ENCODE measurements around the gene TLE1. TPM values are rescaled to one million over a fixed set of nuclear protein-coding genes. Genes with fewer than 3 reads are reported as not detected.
A peak's percentile ranks its signal among the peaks of the same experiment; 100 is the strongest.
"Not testable (repeated sequence)": the region's sequence is repeated elsewhere in the genome, so short reads cannot be mapped to it uniquely, and the experiment has no call there.

TLE1 gene
- total and polyA plus RNA-seq, 5 donors = 14.8 to 18.4 (median 15.8) TPM

DNA sequence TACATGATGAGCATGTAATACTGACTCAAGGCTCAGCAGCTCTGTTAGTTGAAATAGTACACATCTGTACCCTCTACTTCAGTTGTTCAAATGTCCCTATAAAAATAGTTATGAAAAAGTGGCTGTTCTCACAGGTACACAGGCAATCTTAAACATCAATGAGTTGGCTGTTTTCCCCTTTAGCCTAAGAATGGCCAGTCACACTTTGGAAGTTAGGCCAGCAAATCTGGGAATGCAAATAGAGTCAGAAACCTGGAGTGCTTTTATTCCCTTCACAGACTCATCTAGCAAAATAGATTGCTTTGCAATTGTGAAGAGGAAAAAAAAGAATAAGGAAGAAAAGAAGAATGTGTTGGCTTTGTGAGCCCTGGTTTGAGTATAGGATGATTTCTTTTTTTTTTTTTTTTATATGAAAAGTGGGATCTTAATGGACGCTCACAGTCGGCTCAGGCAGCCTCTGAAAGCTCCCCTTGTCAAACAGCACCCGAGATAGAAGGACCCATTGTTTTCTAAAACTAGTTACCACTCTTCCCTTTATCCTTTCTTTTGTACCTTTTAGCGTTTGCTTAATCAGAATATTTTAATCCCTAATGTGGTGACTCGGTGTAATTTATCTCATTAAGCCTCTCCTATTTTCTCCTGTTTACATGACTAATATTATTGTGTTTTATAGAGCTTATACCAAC lies 27.9 kb upstream of the TLE1 start:
- Histone ChIP-seq H3K27me3 (ENCODE audit: control insufficient read depth, insufficient read depth) (no peaks in the 10 kb centered on the region), H3K27ac (ENCODE audit: low read length) (no peak overlapping the region), H3K4me3 (ENCODE audit: low read length) (no peak overlapping the region), H3K9me3 (ENCODE audit: control insufficient read depth, low read length) (no peaks in the 10 kb centered on the region), H3K4me1 (ENCODE audit: control insufficient read depth, insufficient read depth, low read length) (no peaks in the 10 kb centered on the region)
- WGBS = 71% methylated on average over 5 of the region's 5 CpGs
- no peak for DNase-seq
- intact Hi-C loops (cut with DNase I) = no loop called here
- ATAC-seq = no peak

DNA sequence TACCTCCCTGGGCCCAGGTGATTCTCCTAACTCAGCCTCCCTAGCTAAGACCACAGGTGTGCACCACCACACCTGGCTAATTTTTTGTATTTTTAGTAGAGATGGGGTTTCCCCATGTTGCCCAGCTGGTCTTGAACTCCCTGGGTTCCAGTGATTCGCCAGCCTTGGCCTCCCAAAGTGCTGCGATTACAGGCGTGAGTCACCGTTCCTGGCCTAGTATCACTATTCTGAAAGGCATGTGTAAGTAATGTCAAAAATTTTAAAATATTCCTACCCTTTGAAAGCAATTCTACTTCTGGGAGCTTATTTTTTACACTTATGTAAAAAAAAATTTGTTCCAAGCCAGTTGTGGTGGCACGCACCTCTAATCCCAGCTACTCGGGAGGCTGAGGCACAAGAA lies 27.1 kb upstream of the TLE1 start:
- intact Hi-C loops (cut with DNase I) = no loop called here
- H3K27me3 ChIP-seq (ENCODE audit: control insufficient read depth, insufficient read depth) = no peaks in the 10 kb centered on the region
- no peak overlapping the region for H3K27ac ChIP-seq (ENCODE audit: low read length)
- H3K4me3 ChIP-seq (ENCODE audit: low read length) = no peak overlapping the region
- no peaks in the 10 kb centered on the region for H3K4me1 ChIP-seq (ENCODE audit: control insufficient read depth, insufficient read depth, low read length)
- ATAC-seq = no peak
- no peak for DNase-seq
- 97% methylated on average over 6 of the region's 6 CpGs for WGBS
- no peaks in the 10 kb centered on the region for H3K9me3 ChIP-seq (ENCODE audit: control insufficient read depth, low read length)

DNA sequence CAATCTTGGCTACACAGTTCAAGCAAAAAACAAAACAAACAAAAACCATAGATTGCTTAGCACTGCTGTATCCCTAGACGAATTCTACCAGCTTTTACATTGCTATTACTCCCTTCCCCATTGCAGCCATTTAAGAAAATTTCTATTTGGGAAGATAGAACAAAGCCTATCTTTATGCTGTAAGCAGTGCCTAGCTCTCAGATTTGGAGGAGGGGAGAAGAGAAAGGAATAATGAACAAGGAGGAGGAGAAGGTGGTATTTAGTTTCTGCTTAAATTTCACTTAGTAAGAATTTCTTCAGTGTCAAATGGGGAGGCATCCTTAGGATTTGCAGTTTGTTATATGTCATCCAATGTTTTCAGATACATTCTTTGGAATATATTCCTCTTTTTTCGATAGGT lies 16.2 kb upstream of the TLE1 start:
- Histone ChIP-seq H3K4me3 (ENCODE audit: low read length) (no peak overlapping the region), H3K27me3 (ENCODE audit: control insufficient read depth, insufficient read depth) (no peaks in the 10 kb centered on the region), H3K27ac (ENCODE audit: low read length) (no peak overlapping the region), H3K4me1 (ENCODE audit: control insufficient read depth, insufficient read depth, low read length) (no peaks in the 10 kb centered on the region), H3K9me3 (ENCODE audit: control insufficient read depth, low read length) (no peaks in the 10 kb centered on the region)
- WGBS = 84% methylated on average over 2 of the region's 2 CpGs
- intact Hi-C loops (cut with DNase I) = no loop called here
- ATAC-seq (no peak), DNase-seq (no peak)

DNA sequence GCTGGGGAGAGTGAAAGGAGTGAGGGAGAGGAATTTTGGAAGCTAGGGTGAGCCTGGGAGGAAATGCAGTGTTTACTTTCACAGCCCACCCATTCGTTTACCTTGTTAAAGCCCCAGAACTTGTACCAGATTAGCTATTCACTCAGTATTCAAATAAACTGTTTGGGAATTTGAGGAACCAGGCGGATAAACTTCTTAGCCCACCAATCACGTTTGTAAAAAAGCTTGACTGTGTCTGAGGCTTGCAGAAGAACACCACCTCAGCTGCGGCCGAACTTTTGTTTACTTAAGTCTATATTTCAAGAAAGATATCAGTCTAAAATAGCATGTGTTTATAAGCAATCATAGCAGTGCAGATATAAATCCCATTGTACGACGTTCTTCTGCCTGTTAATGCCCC lies 5.2 kb upstream of the TLE1 start:
- no peaks in the 10 kb centered on the region for H3K9me3 ChIP-seq (ENCODE audit: control insufficient read depth, low read length)
- no peak overlapping the region for H3K4me3 ChIP-seq (ENCODE audit: low read length)
- 43% methylated on average over 7 of the region's 7 CpGs for WGBS
- no peaks in the 10 kb centered on the region for H3K4me1 ChIP-seq (ENCODE audit: control insufficient read depth, insufficient read depth, low read length)
- H3K27ac ChIP-seq (ENCODE audit: low read length) = no peak overlapping the region
- DNase-seq (no peak), ATAC-seq (no peak)
- H3K27me3 ChIP-seq (ENCODE audit: control insufficient read depth, insufficient read depth) = no peaks in the 10 kb centered on the region
- intact Hi-C loops (cut with DNase I) = loop anchor here in 1 of 4 donors (10.0 kb wide), 1 partner anchor 120 kb away; no protein-coding TSS in a partner anchor

DNA sequence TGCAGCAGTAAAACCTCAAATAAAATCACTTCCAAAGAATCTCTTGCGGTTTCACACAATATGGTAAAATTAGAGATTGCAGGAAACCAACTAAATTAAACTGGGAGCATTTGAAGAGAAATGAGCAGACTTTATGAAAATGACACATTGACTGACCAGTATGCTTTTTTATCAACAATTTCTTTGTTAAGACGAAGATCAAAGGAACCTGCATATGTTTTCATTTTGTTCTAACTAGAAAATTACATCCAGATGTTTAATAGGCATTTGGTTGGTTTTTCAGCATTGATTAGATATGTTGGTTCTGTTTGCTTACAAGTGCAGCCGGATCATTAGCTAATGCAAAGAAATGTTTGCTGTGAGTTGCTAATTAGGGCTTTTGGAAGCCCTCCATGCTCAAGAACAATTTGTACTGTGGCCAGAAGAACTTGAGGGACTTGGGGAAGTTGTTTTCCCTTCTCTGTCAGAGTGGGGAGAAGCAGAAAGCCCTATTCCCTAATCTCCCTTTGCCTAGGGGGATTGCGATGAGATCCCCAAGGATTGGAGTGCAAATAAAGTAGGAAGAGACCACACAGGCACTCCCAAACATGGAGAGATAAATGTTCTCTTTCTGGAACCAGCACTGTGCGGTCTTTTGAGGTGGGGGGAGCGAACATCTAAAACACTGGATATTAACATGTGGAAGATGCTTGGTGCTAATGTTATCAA lies 4.5 kb upstream of the TLE1 start:
- Histone ChIP-seq H3K9me3 (ENCODE audit: control insufficient read depth, low read length) (no peaks in the 10 kb centered on the region), H3K27ac (ENCODE audit: low read length) (no peak overlapping the region), H3K4me3 (ENCODE audit: low read length) (no peak overlapping the region), H3K4me1 (ENCODE audit: control insufficient read depth, insufficient read depth, low read length) (no peaks in the 10 kb centered on the region), H3K27me3 (ENCODE audit: control insufficient read depth, insufficient read depth) (no peaks in the 10 kb centered on the region)
- 61% methylated on average over 6 of the region's 6 CpGs for WGBS
- DNase-seq (no peak), ATAC-seq (no peak)
- intact Hi-C loops (cut with DNase I) = loop anchor here in 1 of 4 donors (10.0 kb wide), 1 partner anchor 121 kb away; no protein-coding TSS in a partner anchor

DNA sequence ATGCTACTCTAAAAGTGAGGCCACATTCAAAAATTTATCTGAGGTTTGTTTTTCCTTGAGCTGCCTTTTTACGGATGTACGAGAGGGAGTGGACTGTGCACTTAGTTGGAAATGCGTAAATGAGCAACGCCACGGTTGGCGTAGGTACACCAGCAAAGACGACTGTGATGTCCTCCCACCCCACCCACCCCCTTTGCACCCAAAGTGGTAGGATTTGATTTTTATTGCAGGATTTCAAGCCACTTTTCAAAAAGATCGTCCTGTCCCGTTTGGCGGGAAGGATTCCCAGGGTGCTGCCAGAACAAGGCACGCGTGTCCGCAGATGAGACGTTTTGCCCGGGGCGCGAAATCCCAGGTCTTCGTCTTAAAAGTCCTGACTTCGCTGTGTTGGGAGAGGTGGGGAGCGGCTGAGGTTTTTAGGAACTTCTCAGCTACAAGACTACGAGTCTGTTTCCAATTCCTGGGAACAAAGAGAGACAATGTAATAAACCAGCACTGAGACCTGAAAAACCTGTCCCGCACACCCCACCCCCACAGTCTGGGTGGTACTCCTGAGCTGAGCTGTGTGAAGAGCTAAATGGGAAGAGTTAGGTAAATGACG lies 1.0 kb upstream of the TLE1 start:
- Histone ChIP-seq H3K27me3 (ENCODE audit: control insufficient read depth, insufficient read depth) (no peaks in the 10 kb centered on the region), H3K4me1 (ENCODE audit: control insufficient read depth, insufficient read depth, low read length) (peaks cover 2% of the 10 kb centered on the region), H3K27ac (ENCODE audit: low read length) (no peak overlapping the region), H3K9me3 (ENCODE audit: control insufficient read depth, low read length) (no peaks in the 10 kb centered on the region), H3K4me3 (ENCODE audit: low read length) (peak overlapping the region; percentile 57)
- intact Hi-C loops (cut with DNase I) = loop anchor here in 1 of 4 donors (10.0 kb wide), 1 partner anchor 124 kb away; no protein-coding TSS in a partner anchor
- DNase-seq = peak; percentile 25 to 68 (median 59)
- WGBS = 8% methylated on average over 23 of the region's 23 CpGs
- ATAC-seq = peak in 1 of 2 donors; percentile 7

DNA sequence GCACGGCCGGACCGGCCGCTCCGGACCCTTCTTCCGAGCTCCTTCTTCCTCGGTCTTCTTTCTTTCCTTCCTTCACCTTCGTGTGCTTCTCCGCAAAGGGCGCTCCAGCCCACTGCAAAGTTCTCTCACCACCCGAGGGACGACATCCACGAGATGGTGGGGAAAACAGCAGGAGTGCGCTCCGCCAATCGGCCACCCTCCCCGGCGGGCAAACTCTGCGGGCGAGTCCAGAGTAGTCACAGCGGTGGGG lies 329 bp downstream of the TLE1 start:
- DNase-seq; H3K27me3 ChIP-seq (ENCODE audit: control insufficient read depth, insufficient read depth); H3K9me3 ChIP-seq (ENCODE audit: control insufficient read depth, low read length); H3K4me1 ChIP-seq (ENCODE audit: control insufficient read depth, insufficient read depth, low read length); ATAC-seq: not testable (repeated sequence)
- Histone ChIP-seq H3K4me3 (ENCODE audit: low read length) (peak overlapping the region; percentile 71), H3K27ac (ENCODE audit: low read length) (peak overlapping the region; percentile 5)
- WGBS = under 1% methylated on average over 21 of the region's 21 CpGs
- intact Hi-C loops (cut with DNase I) = loop anchor here in 2 of 4 donors (5.0 to 10.0 kb wide), 4 partner anchors 74 to 164 kb away; no protein-coding TSS in a partner anchor

DNA sequence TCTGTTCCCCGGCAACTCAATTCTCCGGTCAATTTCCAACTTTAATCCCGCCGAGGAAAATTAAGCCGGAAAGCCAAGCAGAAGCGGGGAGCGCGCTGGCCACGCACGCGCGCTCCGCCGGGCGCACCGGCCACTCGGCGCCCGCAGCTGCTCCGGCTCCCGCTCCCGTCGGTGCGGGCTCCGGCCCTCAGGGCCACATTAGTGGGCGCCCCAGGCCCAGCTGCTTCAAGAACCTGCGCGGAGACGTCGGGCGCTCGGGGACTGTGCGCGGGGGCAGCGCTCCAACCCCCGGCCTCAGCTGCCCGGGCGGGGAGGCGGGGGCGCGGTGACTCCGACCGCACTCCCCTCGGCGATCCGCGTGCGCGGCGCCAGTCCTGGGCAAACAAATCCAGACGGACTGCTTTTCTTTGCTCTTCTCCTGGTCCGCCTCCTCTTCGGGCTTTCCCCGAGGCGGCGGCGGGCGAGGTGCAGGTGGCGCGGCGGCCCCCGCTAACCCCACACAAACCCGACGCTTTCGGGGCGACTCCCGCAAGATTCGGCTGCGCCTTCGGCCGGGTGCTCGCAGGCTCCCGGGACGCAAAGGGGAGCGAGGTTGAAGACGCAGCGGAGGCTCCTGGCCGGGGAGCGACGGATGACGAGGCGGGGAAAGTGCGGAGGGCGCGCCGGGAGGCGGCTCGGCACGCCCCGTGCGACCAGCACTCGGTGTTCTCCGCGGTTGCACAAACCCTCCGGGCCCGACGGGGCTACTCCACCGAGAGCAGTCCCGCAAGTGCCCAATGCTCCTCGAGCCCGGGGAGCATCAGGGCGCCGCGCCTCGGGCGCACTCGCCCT lies 870 bp downstream of the TLE1 start:
- intact Hi-C loops (cut with DNase I) = loop anchor here in 2 of 4 donors (5.0 to 10.0 kb wide), 4 partner anchors 74 to 164 kb away; no protein-coding TSS in a partner anchor
- H3K27me3 ChIP-seq (ENCODE audit: control insufficient read depth, insufficient read depth); H3K4me1 ChIP-seq (ENCODE audit: control insufficient read depth, insufficient read depth, low read length); H3K9me3 ChIP-seq (ENCODE audit: control insufficient read depth, low read length): not testable (repeated sequence)
- under 1% methylated on average over 107 of the region's 107 CpGs for WGBS
- ATAC-seq (peak; percentile 40 to 55), DNase-seq (peak; percentile 69 to 86 (median 81))
- Histone ChIP-seq H3K27ac (ENCODE audit: low read length) (peak overlapping the region; percentile 40), H3K4me3 (ENCODE audit: low read length) (peak overlapping the region; percentile 71)

DNA sequence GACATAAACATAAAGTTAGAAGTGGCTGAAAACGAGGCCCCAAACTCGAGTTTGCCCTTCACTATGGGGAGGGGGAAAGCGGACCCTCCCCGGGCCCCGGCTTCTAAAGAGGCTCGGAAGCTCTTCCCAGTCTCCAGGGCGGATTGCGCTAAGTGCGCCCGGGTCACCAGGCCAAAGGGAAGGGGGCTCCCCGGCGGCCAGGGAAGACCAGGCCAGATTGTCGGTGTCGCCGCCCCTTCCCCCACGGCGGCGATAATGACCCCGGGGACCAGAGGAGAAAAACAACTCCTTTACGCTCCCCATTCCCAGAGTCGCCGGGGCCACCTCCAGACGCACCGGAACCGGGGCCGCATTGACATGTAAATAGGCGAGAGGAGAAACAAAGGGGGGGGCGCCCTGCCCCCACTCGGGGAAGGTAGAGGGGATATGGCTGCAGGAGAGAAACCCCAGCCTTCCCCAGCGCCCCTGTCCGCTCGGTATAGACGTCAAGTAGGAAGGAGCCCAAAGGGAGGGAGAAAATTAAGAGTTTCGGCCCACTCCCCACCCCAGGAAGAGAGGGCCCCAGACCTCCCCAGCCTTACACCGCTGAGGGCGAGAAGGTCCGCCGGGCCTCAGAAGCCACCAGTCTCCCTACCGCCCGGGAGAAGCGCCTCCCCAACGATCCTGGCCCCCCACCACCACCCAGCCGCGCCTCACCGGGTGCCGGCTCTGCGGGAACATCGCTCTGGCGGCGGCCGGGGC lies 1.7 kb downstream of the TLE1 start:
- H3K4me3 ChIP-seq (ENCODE audit: low read length) = peak overlapping the region; percentile 71
- peaks cover 2% of the 10 kb centered on the region for H3K4me1 ChIP-seq (ENCODE audit: control insufficient read depth, insufficient read depth, low read length)
- ATAC-seq (no peak), DNase-seq (peak; percentile 53 to 77 (median 72))
- H3K9me3 ChIP-seq (ENCODE audit: control insufficient read depth, low read length) = no peaks in the 10 kb centered on the region
- intact Hi-C loops (cut with DNase I) = loop anchor here in 2 of 4 donors (5.0 to 10.0 kb wide), 4 partner anchors 73 to 163 kb away; no protein-coding TSS in a partner anchor
- H3K27ac ChIP-seq (ENCODE audit: low read length) = peak overlapping the region; percentile 1
- H3K27me3 ChIP-seq (ENCODE audit: control insufficient read depth, insufficient read depth) = no peaks in the 10 kb centered on the region
- WGBS = under 1% methylated on average over 51 of the region's 51 CpGs
